Measurements from ENCODE around the gene LRRC59. TPM values are rescaled to one million over a fixed set of nuclear protein-coding genes. Genes with fewer than 3 reads are reported as not detected.
A peak's percentile ranks its signal among the peaks of the same experiment; 100 is the strongest.

LRRC59 gene
- total and polyA plus RNA-seq, 2 of the 13 experiments (the other 11 are each of a cell fraction or from before 2014, with no cell fraction given) = 87.3 to 222 TPM

GRCh38 chr17:50396261-50397110, 837 bp downstream of the LRRC59 start:
- ATAC-seq (peak; percentile 57), DNase-seq (ENCODE audit: low spot score) (peak; percentile 38), FAIRE-seq (peak; percentile 61)
- Histone ChIP-seq H3K79me2 (ENCODE audit: insufficient read depth, low read length) (peaks cover 43% of the 10 kb centered on the region), H3K27me3 (ENCODE audit: control insufficient read depth in 1 of 2, insufficient read depth in 2 of 2, low read length in 2 of 2) (peaks cover 0 to 3% of the 10 kb centered on the region in 2 experiments; a peak in 1 of 5 replicates), H3K36me3 (replicated peaks in 1 of 2; ENCODE audit: control insufficient read depth in 1 of 2, insufficient read depth in 2 of 2, low read length in 2 of 2) (peaks cover 24 to 38% of the 10 kb centered on the region in 2 experiments), H3K4me1 (ENCODE audit: insufficient read depth, low read length) (peaks cover 27% of the 10 kb centered on the region), H3K9ac (ENCODE audit: insufficient read depth, low read depth, low read length) (peak overlapping the region; percentile 98), H3K4me3 (replicated peaks in 1 of 3; ENCODE audit: insufficient read depth in 1 of 3, low read depth in 2 of 3, low read length in 3 of 3) (peak overlapping the region; percentile 73 to 99 (median 99)), H2AFZ (ENCODE audit: low read length) (no peak overlapping the region), H3K9me3 (ENCODE audit: low read length) (peaks cover 4% of the 10 kb centered on the region; the same call in 1 of the 2 replicates), H4K20me1 (ENCODE audit: insufficient read depth, low read length) (peaks cover 15% of the 10 kb centered on the region; the same call in 1 of the 2 replicates), H3K27ac (ENCODE audit: extremely low read length, insufficient read depth, low read length) (peak overlapping the region; percentile 85), H3K4me2 (ENCODE audit: low read depth, low read length) (peak overlapping the region; percentile 95)
- POLR2A ChIA-PET = interaction anchor here (0.5 to 5.4 kb wide), 25 partner anchors 9 to 295 kb away, joined by 3 to 99 read pairs (median 8); partner anchors contain the start of genes ACSF2, EME1, EPN3 and MRPL27
- intact Hi-C loops (cut with micrococcal nuclease; ENCODE audit: unreplicated experiment) (loop anchor here (1.0 kb wide), 3 partner anchors 27 to 82 kb away; partner anchors contain the start of gene RSAD1), in situ Hi-C loops (cut with HindIII; ENCODE audit: extremely low pct_ligation_motif_present, low pct_unique_long_range_greater_than_20kb) (loop anchor here (5.0 kb wide), 1 partner anchor 81 kb away; the partner anchor contains the start of gene RSAD1)
- 2% methylated on average over 30 of the region's 30 CpGs for WGBS (ENCODE audit: low lambda C conversion rate)
- BruUV-seq (replicated peaks) = TSS peak; percentile 60
- CTCF ChIA-PET (ENCODE audit: low intra/inter-chr PET ratio, low total read pairs) = interaction anchor here (1.2 to 3.4 kb wide), 4 partner anchors 32 to 86 kb away, joined by 3 to 43 read pairs (median 5); partner anchors contain the start of gene RSAD1
- TF ChIP-seq ZNF556 (CRISPR knock-in tag; IDR thresholded peaks at IDR 0.05; ENCODE audit: borderline replicate concordance) (no peak), ZNF550 (CRISPR knock-in tag; IDR thresholded peaks at IDR 0.05; ENCODE audit: borderline replicate concordance) (no peak), NPAS2 (CRISPR knock-in tag; IDR thresholded peaks at IDR 0.05; ENCODE audit: borderline replicate concordance) (0 out of 2 replicates have a peak, but pooled peaks have one; percentile 32), ZBTB38 (CRISPR knock-in tag; IDR thresholded peaks at IDR 0.05) (0 out of 2 replicates have a peak, but pooled peaks have one; percentile 20), ARHGAP35 (CRISPR knock-in tag; IDR thresholded peaks at IDR 0.05; ENCODE audit: borderline replicate concordance) (no peak), TARDBP (CRISPR knock-in tag; IDR thresholded peaks at IDR 0.05) (no peak), ZNF792 (CRISPR knock-in tag; IDR thresholded peaks at IDR 0.05) (no peak), REL (CRISPR knock-in tag; conservative IDR thresholded peaks at IDR 0.05) (no peak), ZNF777 (CRISPR knock-in tag; IDR thresholded peaks at IDR 0.05) (0 out of 2 replicates have a peak, but pooled peaks have one; percentile 24), ZNF101 (CRISPR knock-in tag; IDR thresholded peaks at IDR 0.05; ENCODE audit: borderline replicate concordance, low read depth) (0 out of 2 replicates have a peak, but pooled peaks have one; percentile 39), TCF7L2 (IDR thresholded peaks at IDR 0.05; ENCODE audit: low read depth, low read length) (no peak), ZNF350 (CRISPR knock-in tag; IDR thresholded peaks at IDR 0.05; ENCODE audit: borderline replicate concordance, low read depth) (no peak), PLRG1 (conservative IDR thresholded peaks at IDR 0.05) (no peak), NCOA2 (CRISPR knock-in tag; IDR thresholded peaks at IDR 0.05) (no peak), HOXA7 (CRISPR knock-in tag; IDR thresholded peaks at IDR 0.05) (no peak), RARA (CRISPR knock-in tag; IDR thresholded peaks at IDR 0.05) (no peak), DNMT3B (CRISPR knock-in tag; conservative IDR thresholded peaks at IDR 0.05) (peak; percentile 86; the same call in 1 of the 2 replicates), ZNF670 (CRISPR knock-in tag; IDR thresholded peaks at IDR 0.05; ENCODE audit: borderline replicate concordance) (no peak), ZC3H13 (CRISPR knock-in tag; IDR thresholded peaks at IDR 0.05) (no peak)
- TF ChIP-seq, protein P1, sequence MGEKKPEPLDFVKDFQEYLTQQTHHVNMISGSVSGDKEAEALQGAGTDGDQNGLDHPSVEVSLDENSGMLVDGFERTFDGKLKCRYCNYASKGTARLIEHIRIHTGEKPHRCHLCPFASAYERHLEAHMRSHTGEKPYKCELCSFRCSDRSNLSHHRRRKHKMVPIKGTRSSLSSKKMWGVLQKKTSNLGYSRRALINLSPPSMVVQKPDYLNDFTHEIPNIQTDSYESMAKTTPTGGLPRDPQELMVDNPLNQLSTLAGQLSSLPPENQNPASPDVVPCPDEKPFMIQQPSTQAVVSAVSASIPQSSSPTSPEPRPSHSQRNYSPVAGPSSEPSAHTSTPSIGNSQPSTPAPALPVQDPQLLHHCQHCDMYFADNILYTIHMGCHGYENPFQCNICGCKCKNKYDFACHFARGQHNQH (CRISPR knock-in tag; IDR thresholded peaks at IDR 0.05) = no peak
- TF ChIP-seq, protein P2, sequence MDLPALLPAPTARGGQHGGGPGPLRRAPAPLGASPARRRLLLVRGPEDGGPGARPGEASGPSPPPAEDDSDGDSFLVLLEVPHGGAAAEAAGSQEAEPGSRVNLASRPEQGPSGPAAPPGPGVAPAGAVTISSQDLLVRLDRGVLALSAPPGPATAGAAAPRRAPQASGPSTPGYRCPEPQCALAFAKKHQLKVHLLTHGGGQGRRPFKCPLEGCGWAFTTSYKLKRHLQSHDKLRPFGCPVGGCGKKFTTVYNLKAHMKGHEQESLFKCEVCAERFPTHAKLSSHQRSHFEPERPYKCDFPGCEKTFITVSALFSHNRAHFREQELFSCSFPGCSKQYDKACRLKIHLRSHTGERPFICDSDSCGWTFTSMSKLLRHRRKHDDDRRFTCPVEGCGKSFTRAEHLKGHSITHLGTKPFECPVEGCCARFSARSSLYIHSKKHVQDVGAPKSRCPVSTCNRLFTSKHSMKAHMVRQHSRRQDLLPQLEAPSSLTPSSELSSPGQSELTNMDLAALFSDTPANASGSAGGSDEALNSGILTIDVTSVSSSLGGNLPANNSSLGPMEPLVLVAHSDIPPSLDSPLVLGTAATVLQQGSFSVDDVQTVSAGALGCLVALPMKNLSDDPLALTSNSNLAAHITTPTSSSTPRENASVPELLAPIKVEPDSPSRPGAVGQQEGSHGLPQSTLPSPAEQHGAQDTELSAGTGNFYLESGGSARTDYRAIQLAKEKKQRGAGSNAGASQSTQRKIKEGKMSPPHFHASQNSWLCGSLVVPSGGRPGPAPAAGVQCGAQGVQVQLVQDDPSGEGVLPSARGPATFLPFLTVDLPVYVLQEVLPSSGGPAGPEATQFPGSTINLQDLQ (CRISPR knock-in tag; IDR thresholded peaks at IDR 0.05) = no peak

Data from HepG2 (cell line).